ENCODE results near the gene BICDL1. TPM values are rescaled to one million over a fixed set of nuclear protein-coding genes. Genes with fewer than 3 reads are reported as not detected.

BICDL1 gene
- total RNA-seq, 1 donor from 2014 or later: 71.2 TPM

DNA sequence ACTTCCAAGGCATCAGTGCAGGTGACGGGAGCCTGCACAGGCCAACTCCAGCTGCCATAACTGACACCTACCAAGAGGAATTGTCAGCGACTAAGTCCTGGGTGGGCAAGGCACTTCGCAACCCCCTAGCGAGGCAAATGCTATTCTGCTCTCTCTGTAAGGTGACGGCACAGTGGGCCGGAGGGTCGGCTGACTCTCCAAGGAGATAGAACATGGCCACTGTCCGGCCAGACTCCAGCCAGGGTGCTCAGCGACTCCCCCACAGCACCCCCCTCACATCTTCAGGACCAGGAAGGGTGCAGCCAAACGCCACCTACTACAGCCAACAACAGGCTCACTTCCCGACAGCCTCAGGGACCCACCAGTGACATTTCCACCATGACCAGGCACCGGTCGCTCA, 114.3 kb downstream of the BICDL1 start:
- Histone ChIP-seq H3K27ac (no peak overlapping the region), H3K27me3 (no peaks in the 10 kb centered on the region), H3K9me3 (no peaks in the 10 kb centered on the region), H3K36me3 (peaks cover 0 to 37% of the 10 kb centered on the region in 2 donors), H3K4me3 (no peak overlapping the region), H3K4me1 (peaks cover 35% of the 10 kb centered on the region)
- DNase-seq (ENCODE audit: extremely low spot score in 2 of 2): no peak
- TF ChIP-seq POLR2A (IDR thresholded peaks at IDR 0.05) (no peak), POLR2AphosphoS5 (IDR thresholded peaks at IDR 0.05; ENCODE audit: insufficient read depth in 1 of 2, low read depth in 1 of 2) (no peak)
- TF ChIP-seq, protein P1, sequence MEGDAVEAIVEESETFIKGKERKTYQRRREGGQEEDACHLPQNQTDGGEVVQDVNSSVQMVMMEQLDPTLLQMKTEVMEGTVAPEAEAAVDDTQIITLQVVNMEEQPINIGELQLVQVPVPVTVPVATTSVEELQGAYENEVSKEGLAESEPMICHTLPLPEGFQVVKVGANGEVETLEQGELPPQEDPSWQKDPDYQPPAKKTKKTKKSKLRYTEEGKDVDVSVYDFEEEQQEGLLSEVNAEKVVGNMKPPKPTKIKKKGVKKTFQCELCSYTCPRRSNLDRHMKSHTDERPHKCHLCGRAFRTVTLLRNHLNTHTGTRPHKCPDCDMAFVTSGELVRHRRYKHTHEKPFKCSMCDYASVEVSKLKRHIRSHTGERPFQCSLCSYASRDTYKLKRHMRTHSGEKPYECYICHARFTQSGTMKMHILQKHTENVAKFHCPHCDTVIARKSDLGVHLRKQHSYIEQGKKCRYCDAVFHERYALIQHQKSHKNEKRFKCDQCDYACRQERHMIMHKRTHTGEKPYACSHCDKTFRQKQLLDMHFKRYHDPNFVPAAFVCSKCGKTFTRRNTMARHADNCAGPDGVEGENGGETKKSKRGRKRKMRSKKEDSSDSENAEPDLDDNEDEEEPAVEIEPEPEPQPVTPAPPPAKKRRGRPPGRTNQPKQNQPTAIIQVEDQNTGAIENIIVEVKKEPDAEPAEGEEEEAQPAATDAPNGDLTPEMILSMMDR (IDR thresholded peaks at IDR 0.05): no peak
- intact Hi-C loops (cut with DNase I): no loop called here

DNA sequence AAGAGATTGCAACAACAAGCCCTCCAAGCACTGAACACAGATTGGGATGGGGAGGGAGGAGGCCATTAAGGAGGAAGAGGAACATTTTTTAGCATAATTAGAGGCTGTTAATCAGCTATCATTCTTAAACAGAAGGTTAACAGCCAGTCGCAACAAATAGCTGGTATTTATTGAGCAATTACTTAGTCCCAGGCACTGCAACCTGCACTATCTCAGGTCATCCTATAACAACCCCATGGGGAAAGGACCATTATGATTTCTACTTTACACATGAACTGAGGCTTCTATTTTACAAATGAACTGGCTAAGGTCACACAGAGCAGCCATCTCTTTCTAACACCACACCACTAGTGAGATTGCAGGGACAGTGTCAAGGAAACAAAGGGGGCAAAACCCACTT, 117.1 kb downstream of the BICDL1 start:
- Histone ChIP-seq H3K36me3 (peaks cover 0 to 29% of the 10 kb centered on the region in 2 donors), H3K27ac (no peak overlapping the region), H3K4me3 (no peak overlapping the region), H3K4me1 (peaks cover 38% of the 10 kb centered on the region), H3K9me3 (no peaks in the 10 kb centered on the region), H3K27me3 (no peaks in the 10 kb centered on the region)
- intact Hi-C loops (cut with DNase I): no loop called here
- TF ChIP-seq POLR2AphosphoS5 (IDR thresholded peaks at IDR 0.05; ENCODE audit: insufficient read depth in 1 of 2, low read depth in 1 of 2): no peak
- no peak for DNase-seq (ENCODE audit: extremely low spot score in 2 of 2)

DNA sequence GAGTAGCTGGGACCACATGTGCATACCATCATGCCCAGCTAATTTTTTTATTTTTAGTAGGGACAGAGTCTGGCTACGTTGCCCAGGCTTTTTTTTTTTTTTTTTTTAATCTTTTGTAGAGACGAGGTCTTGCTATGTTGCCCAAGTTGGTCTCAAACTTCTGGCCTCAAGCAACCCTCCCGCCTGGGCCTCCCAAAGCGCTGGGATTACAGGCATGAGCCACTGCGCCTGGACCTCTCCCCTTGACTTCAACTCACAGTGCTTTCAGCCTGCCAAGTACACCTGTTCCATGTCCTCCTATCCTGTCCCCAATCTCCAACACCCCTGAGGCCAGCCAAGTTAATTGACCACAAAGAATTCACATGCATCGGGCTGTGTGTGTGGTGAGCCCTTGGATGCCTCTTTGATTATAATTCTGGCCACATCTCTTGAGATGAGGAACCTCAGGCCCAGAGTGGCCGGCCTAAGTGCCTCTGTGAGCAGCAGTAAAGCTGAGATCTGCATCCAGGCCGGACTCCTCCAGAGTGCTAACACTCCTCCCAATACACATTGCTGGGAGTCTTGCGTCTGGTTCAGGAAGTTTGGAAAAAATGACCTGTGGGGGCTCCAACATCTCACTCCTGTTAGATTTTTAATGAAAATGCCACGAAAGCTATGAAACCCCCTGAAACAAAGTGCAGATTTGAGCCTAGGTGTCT, 120.7 kb downstream of the BICDL1 start:
- peaks cover 37% of the 10 kb centered on the region for H3K4me1 ChIP-seq
- no peak for TF ChIP-seq POLR2A (IDR thresholded peaks at IDR 0.05)
- TF ChIP-seq POLR2AphosphoS5 (IDR thresholded peaks at IDR 0.05; ENCODE audit: insufficient read depth in 1 of 2, low read depth in 1 of 2): no peak
- TF ChIP-seq, protein P1 (IDR thresholded peaks at IDR 0.05): no peak
- no peak overlapping the region for H3K4me3 ChIP-seq
- intact Hi-C loops (cut with DNase I): no loop called here
- peaks cover 0 to 6% of the 10 kb centered on the region in 2 donors for H3K36me3 ChIP-seq
- H3K27ac ChIP-seq: no peak overlapping the region
- H3K27me3 ChIP-seq: no peaks in the 10 kb centered on the region
- no peaks in the 10 kb centered on the region for H3K9me3 ChIP-seq
- DNase-seq (ENCODE audit: extremely low spot score in 2 of 2): no peak

DNA sequence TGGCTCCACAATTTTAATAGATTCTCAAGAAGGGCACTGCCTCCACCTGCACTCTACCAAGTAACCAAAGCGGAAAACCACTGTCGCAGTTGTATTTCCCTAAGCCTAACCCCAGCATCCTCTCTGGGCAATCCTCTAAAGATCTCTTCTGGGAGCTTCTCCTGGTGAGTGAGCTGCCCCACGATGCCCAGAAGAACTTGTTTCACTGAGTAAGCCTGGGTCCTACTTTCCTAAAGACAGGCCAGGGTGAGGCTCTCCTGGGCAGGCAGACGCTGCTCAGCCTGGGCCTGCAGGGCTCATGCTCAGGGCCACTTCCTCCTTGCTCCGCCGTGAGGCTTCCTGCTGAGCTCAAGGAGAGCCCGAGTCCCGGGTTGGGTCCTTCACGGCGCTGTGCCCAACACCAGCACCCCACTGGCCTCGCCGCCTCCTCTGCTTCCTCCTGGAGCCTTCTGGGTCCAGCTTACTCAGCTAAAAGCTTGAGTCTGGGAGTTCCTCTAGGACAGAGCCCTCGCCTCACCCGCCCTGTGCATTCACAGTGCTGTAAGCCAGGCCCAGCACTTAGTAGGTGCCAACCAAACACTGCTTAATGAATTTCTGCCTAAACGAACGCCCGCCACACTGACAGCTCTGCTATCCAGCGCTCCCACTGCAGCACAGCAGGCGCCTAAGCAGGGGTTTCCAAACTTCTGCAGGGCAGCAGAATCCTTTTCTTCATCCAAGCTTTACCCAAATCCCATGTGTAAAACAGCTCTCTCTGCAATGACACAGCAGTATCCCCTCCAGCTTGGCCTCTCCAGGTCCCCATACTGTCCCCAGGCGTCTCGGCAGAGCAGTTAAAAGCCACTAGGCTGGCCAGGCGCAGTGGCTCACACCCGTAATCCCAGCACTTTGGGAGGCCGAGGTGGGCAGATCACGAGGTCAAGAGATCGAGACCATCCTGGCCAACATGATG, 121.8 kb downstream of the BICDL1 start:
- Histone ChIP-seq H3K4me3 (no peak overlapping the region), H3K36me3 (no peaks in the 10 kb centered on the region), H3K27me3 (no peaks in the 10 kb centered on the region), H3K27ac (no peak overlapping the region), H3K9me3 (no peaks in the 10 kb centered on the region), H3K4me1 (peaks cover 48% of the 10 kb centered on the region)
- peak in 1 of 2 donors; percentile 38 for TF ChIP-seq POLR2AphosphoS5 (IDR thresholded peaks at IDR 0.05; ENCODE audit: insufficient read depth in 1 of 2, low read depth in 1 of 2)
- no peak for TF ChIP-seq POLR2A (IDR thresholded peaks at IDR 0.05)
- TF ChIP-seq, protein P1 (IDR thresholded peaks at IDR 0.05): no peak
- no peak for DNase-seq (ENCODE audit: extremely low spot score in 2 of 2)
- intact Hi-C loops (cut with DNase I): no loop called here

DNA sequence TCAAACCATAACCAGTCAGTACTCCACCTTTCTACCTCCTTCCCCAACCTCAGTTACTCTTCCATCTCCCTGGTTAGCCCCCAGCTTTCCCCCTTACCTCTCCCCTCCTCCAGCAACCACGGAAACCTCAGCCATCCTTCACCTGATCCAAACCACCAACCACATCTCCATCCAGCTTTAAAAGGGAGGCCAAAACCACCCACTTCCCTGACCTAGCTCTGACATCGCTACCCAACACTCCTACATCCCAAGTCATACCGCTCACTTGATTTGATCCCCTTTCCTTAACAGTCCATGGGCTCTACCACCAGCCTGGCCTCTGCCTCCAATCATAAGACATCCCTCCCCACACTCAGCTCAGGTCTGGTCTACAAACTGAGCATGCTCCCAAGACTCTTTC, 126.0 kb downstream of the BICDL1 start:
- Histone ChIP-seq H3K36me3 (no peaks in the 10 kb centered on the region), H3K9me3 (no peaks in the 10 kb centered on the region), H3K27me3 (no peaks in the 10 kb centered on the region), H3K4me1 (peaks cover 70% of the 10 kb centered on the region), H3K4me3 (peak overlapping the region; percentile 64 to 69), H3K27ac (no peak overlapping the region)
- intact Hi-C loops (cut with DNase I): no loop called here
- no peak for DNase-seq (ENCODE audit: extremely low spot score in 2 of 2)
- no peak for TF ChIP-seq POLR2AphosphoS5 (IDR thresholded peaks at IDR 0.05; ENCODE audit: insufficient read depth in 1 of 2, low read depth in 1 of 2)
- no peak for TF ChIP-seq POLR2A (IDR thresholded peaks at IDR 0.05)
- TF ChIP-seq, protein P1 (IDR thresholded peaks at IDR 0.05): no peak

Data from vagina (tissue), 2 donors.